T-helper 22 cell (primary cell): Measurements from ENCODE around the gene LRMDA.

Experiments
- DNase-seq: peaks from one replicate; pipeline ENCODE4 v3.0.0-alpha.2; 2020; ENCODE audit warnings: low read depth

The LRMDA gene

GRCh38 chr10:75542084-75542483 is 110.7 kb downstream of the LRMDA start:
- DNase-seq = no peak

GRCh38 chr10:75542906-75543305 is 111.5 kb downstream of the LRMDA start:
- no peak for DNase-seq

GRCh38 chr10:75544386-75544785 is 113.0 kb downstream of the LRMDA start:
- no peak for DNase-seq

- DNase-seq = no peak
These were observed 113.7 kb downstream of the LRMDA start for GRCh38 chr10:75544993-75545706.

- no peak for DNase-seq
These were observed 114.6 kb downstream of the LRMDA start for GRCh38 chr10:75546004-75546403.

- DNase-seq = no peak
These were observed 116.2 kb downstream of the LRMDA start for GRCh38 chr10:75547391-75548298.

- no peak for DNase-seq
These were observed 116.9 kb downstream of the LRMDA start for GRCh38 chr10:75548356-75548755.

- no peak for DNase-seq
These were observed 118.8 kb downstream of the LRMDA start for GRCh38 chr10:75550191-75550590.

- DNase-seq = no peak
These were observed 120.7 kb downstream of the LRMDA start for GRCh38 chr10:75552171-75552570.

- DNase-seq = no peak
These were observed 122.1 kb downstream of the LRMDA start for GRCh38 chr10:75553550-75553949.

- DNase-seq = no peak
These were observed 123.9 kb downstream of the LRMDA start for GRCh38 chr10:75555323-75555722.

GRCh38 chr10:75556320-75556719 is 124.9 kb downstream of the LRMDA start:
- DNase-seq = no peak

GRCh38 chr10:75565286-75566251 is 134.1 kb downstream of the LRMDA start:
- no peak for DNase-seq

GRCh38 chr10:75568450-75569130 is 137.2 kb downstream of the LRMDA start:
- no peak for DNase-seq

- DNase-seq = no peak
These were observed 138.1 kb downstream of the LRMDA start for GRCh38 chr10:75569506-75569905.

- no peak for DNase-seq
These were observed 141.1 kb downstream of the LRMDA start for GRCh38 chr10:75572478-75572877.

- DNase-seq = no peak
These were observed 144.5 kb downstream of the LRMDA start for GRCh38 chr10:75575940-75576339.

GRCh38 chr10:75582102-75582501 is 150.7 kb downstream of the LRMDA start:
- DNase-seq = no peak

- DNase-seq = no peak
These were observed 153.9 kb downstream of the LRMDA start for GRCh38 chr10:75585294-75585693.

- DNase-seq = no peak
These were observed 155.4 kb downstream of the LRMDA start for GRCh38 chr10:75586814-75587213.

GRCh38 chr10:75588031-75588430 is 156.6 kb downstream of the LRMDA start:
- DNase-seq = no peak
